Activated CD8-positive, alpha-beta memory T cell treated with anti-CD3 and anti-CD28 coated beads for 1 hour (primary cell): ENCODE results near the gene MAPKAPK2.

Source experiments
- DNase-seq, 2 donors: peaks; one replicate each; pipeline ENCODE4 v3.0.0-alpha.2; 2020; ENCODE audit warnings: low read depth in 1 of 2; ENCODE audit errors: extremely low read depth in 1 of 2

The MAPKAPK2 gene

DNA sequence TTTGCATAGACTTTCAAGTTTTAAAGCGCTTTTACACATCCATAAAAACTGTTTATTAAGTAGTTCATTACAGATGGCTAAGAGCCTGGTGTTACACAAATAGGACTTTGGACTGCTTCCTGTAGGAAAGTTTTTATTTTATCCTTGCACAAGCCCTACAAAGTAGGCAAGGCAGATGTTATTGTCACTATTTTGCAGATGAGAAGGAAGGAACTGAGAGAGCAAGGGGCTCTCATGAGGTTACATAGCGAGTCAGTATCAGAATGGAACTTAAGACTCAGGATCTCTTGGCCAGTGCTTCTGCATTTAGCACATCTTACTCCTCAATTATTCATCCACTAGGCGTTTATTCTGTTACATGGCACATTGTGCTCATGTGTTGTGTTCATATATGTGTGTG is 2.6 kb upstream of the MAPKAPK2 start:
- DNase-seq: no peak

DNA sequence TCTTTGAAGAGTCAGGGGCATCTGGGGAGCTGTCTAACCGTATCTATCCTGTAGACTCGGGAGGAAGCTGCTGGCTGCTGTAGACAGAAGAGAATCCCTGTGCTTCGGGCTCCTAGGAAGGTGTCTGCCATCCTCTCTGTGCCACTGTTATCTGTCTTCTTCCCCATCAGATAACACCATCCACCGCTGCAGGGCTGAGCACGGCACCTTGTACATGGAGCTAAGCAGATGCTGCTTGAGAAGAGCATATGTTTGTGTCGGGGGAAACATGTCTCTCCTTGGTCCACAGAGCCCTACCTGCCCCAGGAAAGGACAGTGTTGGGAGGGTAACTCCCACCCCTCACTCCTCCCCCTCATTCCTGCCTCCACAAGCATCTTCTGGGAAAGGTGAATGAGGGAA is 1.4 kb upstream of the MAPKAPK2 start:
- DNase-seq: no peak

DNA sequence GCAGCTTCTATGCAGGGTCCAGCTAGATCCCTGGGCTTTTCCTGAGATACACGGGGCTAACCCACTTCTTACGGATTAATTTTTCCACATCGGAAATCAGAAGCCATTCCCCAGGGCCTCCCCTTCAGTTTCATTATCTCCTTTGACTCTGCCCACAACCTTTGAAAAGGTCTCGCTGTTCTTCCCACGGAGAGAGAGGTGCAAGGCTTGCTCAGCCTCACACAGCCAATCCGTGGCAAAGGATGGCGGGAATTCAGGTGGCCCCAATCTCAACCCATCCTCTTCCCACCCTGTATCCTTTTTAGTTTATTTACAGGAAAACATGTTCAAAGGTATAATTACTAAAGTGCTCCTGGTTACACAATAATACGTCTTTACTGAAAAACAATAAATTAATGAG is 702 bp upstream of the MAPKAPK2 start:
- DNase-seq: no peak

DNA sequence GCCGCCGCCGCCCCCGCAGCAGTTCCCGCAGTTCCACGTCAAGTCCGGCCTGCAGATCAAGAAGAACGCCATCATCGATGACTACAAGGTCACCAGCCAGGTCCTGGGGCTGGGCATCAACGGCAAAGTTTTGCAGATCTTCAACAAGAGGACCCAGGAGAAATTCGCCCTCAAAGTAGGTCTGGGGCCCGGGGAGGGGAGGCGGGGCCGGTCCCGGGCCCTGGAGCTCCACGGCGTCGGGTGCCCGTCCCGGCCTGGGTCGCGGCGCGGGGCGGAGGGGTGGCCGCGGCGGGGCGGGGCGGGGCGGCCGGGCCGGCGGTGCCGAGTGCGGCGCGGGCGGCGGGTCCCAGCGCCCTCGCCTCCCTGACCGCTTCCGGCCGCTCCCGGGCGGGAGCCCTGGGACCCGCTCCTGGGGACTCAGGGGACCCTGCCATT is 646 bp downstream of the MAPKAPK2 start:
- DNase-seq: no peak

DNA sequence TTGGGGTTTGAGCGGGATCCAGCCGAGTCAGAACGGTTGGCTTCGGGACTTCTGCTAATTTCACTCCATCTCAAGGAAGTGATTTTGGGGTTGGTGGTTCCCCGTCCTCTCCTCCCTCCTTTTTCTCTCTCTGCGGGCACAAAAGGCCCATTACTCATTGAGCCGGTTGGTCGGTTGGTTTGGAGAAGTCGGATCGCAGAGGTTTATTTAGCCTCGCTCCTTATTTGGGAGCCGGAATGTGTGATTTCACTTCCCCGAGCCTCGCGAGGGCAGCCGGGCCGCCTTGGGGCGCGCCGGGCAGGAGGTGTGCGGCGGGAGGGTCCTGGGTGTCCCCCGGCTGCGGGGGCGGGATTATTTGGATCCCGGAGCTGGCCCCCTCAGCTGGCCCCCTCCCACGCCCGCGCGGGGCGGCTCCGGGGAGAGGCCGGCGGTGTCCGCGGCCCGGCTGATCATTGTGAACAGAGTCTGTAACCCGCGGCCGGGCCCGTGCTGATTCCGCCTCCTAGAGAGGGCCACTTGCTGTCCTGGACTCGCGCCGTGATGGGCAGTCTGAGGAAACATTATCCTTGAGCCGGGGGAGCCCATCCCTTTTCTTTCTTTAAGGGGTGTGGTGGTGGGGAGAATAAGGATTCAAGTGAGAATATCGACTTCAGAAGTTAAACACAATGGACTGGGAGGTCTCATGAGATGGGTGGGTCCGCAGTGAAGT is 1.2 kb downstream of the MAPKAPK2 start:
- peak in 1 of 2 donors; percentile 22 for DNase-seq

DNA sequence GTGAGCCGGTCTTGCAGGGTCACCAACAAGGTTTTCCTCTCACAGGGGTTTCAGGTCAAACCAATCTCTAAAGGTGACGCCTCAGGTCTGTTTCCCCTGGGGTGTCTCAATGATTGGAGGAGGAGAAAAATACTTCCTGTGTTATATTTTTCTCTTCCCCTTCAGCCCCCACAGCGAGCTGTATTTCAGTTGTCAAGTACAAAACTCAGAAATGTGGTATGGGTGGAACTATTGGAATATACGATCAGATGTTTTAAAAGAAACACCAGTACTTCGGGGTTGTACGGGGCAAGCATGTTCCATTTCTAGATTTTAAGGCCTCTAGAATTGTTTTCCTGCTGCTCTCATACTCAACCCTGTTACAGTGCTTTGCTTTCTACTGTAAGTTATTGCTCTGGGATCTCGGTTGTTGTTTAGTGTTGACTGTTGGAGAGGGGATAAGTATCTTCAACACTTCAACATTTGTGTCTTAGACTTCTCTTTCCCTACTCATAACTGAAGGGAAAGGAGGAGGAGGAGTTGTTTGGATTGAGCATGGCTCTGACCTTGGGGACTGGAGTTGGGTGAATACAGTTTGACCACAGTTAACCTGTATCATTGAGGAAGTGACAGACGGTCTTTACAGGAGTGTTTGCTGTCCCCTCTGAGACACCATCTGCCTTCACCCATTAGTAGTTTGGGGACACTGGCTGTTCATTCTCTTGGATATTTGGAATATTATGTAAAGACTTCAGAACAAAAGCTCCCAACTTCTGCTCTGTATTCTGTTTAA is 2.0 kb downstream of the MAPKAPK2 start:
- DNase-seq: no peak

DNA sequence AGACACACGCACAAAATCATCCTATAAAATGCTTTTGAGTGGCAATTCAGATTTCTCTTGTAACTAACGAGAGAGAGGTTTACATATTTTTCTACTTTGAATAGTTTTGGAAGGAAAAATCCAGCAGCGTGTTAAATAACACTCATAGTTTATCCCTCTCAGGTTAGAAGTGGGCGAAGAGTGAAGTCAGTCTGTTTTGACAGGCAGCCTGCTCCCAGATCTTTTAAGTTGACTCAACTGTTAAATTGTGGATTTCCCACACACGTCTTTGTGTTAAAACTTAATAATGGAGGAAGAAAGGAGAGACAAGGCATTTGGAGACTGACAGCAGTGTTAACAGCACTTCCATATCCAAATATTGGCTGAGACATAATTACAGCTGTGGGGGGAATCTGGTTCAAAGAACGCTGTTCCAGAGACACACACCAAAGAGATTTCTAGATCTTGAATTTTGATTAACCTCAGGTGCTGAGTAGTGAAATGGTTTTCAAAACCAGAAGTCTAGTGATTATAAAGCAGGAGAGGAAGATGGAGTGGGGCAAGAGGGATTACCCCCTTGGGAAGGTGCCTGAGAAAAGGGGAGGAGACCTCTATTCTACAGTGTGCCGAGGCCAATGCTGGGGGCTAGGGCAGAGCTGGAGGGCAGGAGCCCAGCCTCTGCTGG is 2.7 kb downstream of the MAPKAPK2 start:
- DNase-seq: no peak

DNA sequence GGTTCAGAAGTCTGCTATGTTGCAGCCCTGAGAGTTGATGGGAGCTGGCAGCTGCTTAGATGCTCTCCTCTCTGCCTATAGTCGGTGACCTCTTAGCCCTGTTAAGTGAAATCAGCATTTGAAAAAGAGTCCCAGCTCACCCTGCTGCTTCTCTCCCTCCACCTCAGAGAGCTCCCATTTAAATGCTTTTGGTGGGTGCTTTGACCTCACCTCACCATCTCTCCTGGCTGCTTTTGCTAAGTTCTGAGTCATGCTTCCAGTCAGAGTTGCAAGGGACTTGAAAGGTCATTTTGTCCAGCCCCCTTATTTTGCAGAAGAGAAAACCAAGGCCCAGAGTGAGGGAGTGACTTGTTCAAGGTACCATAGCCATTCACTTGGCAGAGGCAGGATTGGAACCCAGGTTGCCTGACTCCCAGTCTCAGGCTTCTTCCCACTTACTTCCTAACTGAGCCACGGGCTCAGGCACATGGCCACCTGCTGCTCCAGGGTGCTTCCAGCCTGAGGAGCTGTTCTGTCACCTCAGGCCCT is 3.3 kb downstream of the MAPKAPK2 start:
- DNase-seq: no peak

DNA sequence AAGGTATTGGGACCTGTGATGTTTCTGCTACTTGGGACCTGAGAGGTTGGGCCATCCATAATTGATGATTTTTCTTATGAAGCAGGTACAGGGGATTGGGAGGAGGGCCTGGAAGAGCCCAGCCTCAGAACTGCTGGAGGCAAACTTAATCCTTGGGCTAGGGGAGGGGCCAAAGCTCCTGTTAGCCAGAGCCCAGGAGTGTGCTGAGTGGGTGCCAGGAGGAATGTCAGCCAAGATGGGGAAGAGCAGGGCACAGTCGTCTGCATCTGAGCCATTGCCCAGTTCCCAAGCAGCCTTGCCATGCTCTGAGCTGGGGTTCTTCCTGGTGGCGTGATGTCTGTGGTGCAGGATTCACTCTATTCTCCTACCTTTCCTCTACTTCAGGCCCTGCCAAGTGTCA is 5.8 kb downstream of the MAPKAPK2 start:
- DNase-seq: no peak

DNA sequence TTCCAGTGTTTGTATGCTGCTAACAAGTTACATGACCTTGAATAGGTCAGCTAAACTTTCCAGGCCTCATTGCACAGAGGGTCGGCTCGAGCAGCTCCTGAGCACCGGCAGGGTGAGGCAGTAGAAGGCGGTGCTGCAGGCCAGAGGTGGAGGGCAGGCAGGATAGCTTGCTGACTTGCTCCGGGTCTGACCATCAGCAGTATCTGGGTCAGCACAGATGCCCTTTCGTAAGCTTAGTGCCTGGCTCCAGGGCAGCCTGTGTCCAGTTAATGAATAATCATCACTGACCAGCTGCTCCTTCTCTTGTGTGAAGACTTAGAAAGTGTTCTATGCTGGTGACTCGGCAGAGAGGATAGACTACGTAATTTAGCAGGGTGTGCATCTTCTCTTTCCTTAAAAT is 6.9 kb downstream of the MAPKAPK2 start:
- DNase-seq: no peak

DNA sequence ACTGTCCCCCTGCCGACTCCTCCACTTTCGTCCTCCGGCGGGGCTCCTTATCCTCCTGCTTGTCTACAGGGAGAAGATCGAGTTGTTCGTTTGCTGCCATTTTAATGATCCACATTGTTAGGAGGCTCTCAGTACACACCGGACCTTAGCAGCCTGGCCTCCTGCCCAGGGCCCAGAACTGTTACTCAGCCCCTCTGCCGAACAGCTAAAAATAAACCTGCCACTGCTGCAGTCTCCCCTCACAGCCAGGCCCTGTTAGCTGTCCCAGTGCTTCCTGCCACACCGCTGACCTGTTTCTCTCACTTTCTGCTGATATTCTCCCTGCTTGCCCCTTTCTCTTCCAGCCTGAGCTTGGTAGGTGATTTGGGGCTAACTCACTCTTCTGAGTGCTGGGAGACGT is 8.3 kb downstream of the MAPKAPK2 start:
- DNase-seq: no peak

DNA sequence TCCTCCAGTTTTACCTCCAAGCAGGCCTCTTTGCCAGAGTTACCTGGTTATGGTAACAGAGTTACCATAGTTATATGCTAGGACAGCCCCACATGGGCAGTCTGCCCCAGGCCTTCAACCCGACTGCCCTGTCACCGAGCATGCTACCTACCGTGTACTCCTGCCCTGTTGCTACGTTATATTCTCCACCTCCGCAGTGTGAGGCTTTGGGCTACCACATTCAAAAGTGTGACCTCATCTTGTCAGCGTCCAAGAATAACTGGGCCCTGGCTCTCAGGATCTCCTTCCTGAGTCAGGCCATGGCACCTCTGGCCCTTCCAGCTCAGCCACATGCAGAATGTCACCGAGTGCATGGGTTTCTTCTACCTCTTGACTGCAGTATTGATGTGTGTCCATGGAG is 8.9 kb downstream of the MAPKAPK2 start:
- DNase-seq: no peak

DNA sequence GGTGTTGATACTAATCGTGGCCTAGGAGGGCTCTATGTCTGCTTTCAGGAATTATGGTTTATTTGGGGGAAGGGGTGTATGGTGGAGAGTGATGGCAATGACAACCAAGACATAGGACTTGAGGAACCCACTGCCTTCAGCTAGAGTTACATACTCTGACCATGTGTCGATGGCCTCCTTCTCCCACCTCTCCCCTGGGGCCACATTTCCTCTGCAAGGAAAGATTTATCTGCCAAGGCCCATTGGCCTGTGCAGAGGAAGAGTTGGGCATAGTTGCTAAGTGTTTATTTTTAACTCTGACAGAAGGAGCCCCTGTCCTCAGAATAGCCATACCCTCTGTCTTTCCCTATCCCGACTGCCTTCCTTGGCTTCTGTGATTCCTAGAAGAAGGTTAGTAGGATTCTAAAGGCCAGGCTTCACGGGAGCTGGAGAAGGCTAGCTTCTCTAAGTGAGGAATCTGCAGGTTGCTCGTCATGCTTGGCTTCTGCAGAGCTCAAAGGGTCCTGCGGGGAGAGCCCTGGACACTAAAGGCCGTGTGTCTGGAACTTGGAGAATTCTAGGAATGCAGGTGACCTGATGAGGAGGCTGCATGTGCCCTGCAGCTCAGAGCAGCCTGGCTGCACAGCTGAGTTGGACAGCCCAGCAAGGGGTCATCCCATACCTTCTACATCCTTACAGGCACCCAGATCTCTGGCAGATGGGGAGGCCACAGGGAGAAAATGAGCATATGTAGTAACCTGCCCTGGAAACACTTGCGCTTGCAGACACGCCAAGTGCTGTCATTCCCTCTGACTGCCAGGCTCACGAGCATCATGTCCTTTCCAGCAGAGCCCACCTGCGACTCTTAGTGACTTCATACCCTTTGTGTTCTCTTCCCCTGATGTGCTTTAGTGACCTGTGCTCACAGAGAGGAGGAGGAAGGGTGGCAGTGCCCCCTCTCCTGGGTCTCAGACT is 9.7 kb downstream of the MAPKAPK2 start:
- no peak for DNase-seq

DNA sequence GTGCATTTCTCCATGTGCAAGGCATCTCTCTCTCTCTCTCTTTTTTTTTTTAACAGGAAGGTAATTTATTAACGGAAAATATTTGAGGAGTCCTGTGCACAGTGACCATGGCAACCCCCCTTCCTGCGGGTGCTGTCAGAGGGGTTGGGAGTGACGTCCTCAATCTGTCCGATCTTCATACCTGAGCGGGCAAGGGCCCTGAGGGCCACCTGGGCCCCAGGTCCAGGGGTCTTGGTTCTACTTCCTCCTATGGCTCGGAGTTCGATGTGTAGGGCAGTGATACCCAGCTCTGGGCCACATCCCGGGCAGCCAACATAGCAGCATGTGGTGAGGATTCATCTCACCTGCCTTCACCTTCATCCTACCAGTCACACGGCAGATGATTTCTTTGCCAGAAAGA is 11.0 kb downstream of the MAPKAPK2 start:
- no peak for DNase-seq

DNA sequence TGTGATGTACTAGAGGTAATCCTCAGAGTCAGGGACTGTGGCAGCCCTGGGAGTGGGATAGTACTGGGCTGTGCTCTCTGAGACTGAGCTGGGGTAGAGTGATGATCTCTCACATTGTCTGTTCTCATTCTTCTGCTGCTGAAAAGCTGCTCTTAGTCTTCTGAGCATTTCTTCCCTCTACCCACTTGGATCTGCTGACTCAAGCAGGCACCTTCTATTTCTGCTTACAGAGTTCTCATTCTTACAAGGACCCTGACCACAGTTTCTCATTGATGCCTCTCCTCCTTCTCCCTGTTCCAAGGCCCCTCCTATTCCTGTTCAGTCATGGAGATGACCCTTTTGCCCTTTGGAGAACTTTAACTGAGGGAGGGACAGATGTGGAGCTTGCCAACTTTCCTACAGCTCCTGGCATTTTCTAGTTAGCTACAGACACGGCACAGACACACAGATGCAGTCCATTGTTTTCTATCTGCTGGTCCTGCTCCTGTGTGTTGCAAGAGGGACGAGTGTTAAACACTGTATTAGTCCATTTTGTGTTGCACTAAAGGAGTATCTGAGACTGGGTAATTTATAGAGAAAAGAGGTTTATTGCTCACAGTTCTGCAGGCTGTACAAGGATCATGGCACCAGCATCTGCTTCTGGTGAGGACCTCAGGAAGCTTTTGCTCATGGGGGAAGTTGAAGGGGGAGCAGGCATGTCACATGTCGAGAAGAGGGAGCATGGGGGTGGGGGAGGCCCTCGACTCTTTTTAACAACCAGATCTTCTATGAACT is 12.3 kb downstream of the MAPKAPK2 start:
- DNase-seq: no peak

DNA sequence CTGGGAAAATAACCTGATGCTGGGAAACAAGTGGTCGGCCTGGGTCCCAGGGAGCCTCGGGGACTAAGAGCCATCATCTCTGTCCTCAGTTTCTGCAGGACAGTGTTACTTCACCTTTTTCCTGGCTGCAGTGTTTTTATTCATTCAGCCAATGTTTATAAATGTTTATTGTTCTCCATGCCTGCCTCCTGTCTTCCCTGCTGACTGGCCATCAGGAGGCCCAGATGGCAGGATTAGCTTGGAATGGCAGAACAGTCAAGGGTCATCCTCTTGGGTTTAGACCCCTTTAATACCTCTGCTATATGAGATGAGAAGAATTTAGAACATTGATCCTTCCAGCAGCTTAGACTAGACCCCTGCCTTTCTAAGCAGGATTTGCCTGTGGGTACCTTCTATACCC is 13.3 kb downstream of the MAPKAPK2 start:
- DNase-seq: no peak

DNA sequence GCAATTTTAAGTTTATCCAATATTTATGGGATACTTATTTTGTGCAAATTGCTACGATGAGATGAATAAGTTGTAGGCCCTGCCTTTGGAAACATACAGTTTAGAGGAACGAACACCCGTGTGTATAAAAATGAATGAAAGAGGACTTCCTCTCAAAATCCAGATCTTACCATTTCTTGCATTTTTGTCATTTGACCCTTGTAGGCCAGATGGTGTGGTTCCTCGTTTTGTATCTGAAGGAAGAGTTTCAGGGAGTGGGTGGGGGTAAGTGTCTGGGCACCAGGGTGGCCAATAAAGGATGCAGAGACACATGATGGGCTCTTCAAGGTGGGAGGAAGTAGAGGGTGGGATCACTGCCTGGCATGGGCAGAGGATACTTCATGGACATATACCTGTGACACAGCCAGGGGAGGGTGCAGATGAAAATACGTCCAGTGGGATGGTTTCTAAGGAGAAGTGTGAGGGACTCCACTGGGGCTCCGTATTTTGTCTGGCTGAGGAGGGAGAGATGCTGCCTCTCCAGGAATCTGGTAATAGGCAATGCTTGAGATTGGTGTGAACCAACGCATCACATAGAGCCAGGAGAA is 14.4 kb downstream of the MAPKAPK2 start:
- no peak for DNase-seq

DNA sequence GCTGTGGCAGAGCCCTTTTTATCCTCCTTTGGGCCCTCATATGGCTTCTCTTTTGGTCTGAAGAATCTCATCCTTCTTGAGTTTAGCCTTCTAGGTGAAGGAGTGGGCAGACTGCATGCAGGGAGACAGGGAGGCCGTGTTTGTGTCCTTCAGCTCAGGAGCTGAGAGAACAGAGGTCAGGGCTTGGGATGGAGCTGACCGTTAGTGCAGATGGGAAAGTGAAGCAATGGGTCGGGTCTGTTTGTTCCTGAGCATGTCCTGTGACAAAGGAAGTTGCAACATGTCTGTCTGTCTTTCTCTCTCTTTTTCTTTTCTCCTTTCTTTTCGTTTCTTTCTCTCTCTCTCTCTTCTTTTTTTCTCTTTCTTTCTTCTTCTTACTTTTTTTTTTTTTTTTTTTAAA is 14.9 kb downstream of the MAPKAPK2 start:
- no peak for DNase-seq

DNA sequence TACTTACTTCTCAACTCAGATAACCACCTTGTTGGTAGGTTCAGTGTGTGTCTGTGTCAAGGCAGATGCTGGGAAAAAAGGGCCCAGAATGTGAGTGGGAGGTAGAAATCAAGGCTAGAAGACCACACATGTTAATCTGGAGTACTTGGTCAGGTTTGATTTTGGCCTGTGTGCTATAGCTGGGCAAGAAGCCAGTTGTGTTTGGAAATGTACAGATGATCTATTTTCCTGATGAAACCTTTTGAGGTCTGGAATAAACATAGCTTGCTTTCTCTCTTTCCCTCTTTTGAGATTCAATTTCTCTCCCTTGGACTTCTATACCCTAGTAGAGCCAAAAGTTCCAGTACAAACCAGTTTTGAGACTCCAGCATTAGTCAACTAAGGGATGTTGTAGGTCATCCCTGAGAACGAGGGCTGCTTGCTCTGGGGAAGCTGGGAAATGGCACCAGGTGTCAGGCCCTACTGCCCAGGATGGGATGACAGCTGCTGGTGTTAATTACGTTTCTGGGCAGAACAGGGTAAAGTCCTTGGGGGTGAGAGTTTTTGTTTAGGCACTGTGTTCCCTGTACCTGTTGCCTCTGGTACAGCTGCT is 15.8 kb downstream of the MAPKAPK2 start:
- no peak for DNase-seq
